GM23338 (cell line): ENCODE measurements around the gene PRR12. TPM values are rescaled to one million over a fixed set of nuclear protein-coding genes. Genes with fewer than 3 reads are reported as not detected.

Experiments used
- ATAC-seq: fragments of 200-7000 bp; cut with Tn5 transposase; 3 replicates; pipeline ENCODE4 v1.9.1; 2020
- DNase-seq: peaks from one replicate; pipeline ENCODE4 v3.0.0-alpha.2; 2015; ENCODE audit warnings: low spot score
- H2AFZ ChIP-seq: fragments of 200-600 bp; sonication (generic); 2 replicates; pipeline ENCODE4 v1.8.0; 2016; ENCODE audit warnings: antibody characterized with exemption, mild to moderate bottlenecking, moderate library complexity
- H3F3A ChIP-seq: fragments of 200-600 bp; sonication (generic); replicated peaks from 2 replicates; pipeline ENCODE4 v1.8.0; 2017; ENCODE audit warnings: antibody characterized with exemption, mixed run types, low read depth
- H3K27ac ChIP-seq: fragments of 200-600 bp; sonication (generic); 2 replicates; pipeline ENCODE4 v1.6.1; 2016; ENCODE audit warnings: low read depth
- H3K27me3 ChIP-seq: fragments of 200-600 bp; sonication (generic); 2 replicates; pipeline ENCODE4 v1.8.0; 2016; ENCODE audit warnings: mild to moderate bottlenecking, mixed run types, moderate library complexity; ENCODE audit not compliant: insufficient read depth
- H3K36me3 ChIP-seq: fragments of 200-600 bp; sonication (generic); 2 replicates; pipeline ENCODE4 v1.8.0; 2016; ENCODE audit warnings: mild to moderate bottlenecking; ENCODE audit not compliant: insufficient read depth
- H3K4me1 ChIP-seq: fragments of 200-600 bp; sonication (generic); 2 replicates; pipeline ENCODE4 v1.8.0; 2016; ENCODE audit warnings: mild to moderate bottlenecking, moderate library complexity; ENCODE audit not compliant: insufficient read depth
- H3K4me2 ChIP-seq: fragments of 200-600 bp; sonication (generic); 2 replicates; pipeline ENCODE4 v1.7.1; 2017; ENCODE audit warnings: mixed run types
- H3K4me3 ChIP-seq: fragments of 200-600 bp; sonication (generic); 2 replicates; pipeline ENCODE4 v1.6.1; 2016; ENCODE audit warnings: mixed run types
- H3K79me2 ChIP-seq: fragments of 200-600 bp; sonication (generic); replicated peaks from 2 replicates; pipeline ENCODE4 v1.8.0; 2017; ENCODE audit warnings: mild to moderate bottlenecking; ENCODE audit not compliant: insufficient read depth
- H3K9me2 ChIP-seq: fragments of 200-600 bp; sonication (generic); 2 replicates; pipeline ENCODE4 v1.8.0; 2017; ENCODE audit not compliant: insufficient read depth
- H4K20me1 ChIP-seq: fragments of 200-600 bp; sonication (generic); replicated peaks from 2 replicates; pipeline ENCODE4 v1.8.0; 2017; ENCODE audit warnings: mild to moderate bottlenecking; ENCODE audit not compliant: insufficient read depth
- H3K27ac Mint-ChIP-seq: 2 replicates; pipeline ENCODE4 v1.8.0; 2020; ENCODE audit warnings: inconsistent platforms, mild to moderate bottlenecking, moderate library complexity, mixed read lengths
- H3K27me3 Mint-ChIP-seq: 3 replicates; pipeline ENCODE4 v1.8.0; 2022; ENCODE audit warnings: low read depth, mild to moderate bottlenecking, moderate library complexity, mixed read lengths, inconsistent platforms; ENCODE audit not compliant: insufficient read depth, poor library complexity
- H3K36me3 Mint-ChIP-seq: 3 replicates; pipeline ENCODE4 v1.8.0; 2021; ENCODE audit warnings: low read depth, mild to moderate bottlenecking, inconsistent platforms, moderate library complexity, mixed read lengths
- H3K4me1 Mint-ChIP-seq: 3 replicates; pipeline ENCODE4 v1.8.0; 2020; ENCODE audit warnings: mild to moderate bottlenecking, inconsistent platforms, mixed read lengths
- H3K4me3 Mint-ChIP-seq: 3 replicates; pipeline ENCODE4 v1.8.0; 2021; ENCODE audit warnings: moderate library complexity, mild to moderate bottlenecking, inconsistent platforms, mixed read lengths
- H3K9me3 Mint-ChIP-seq: 3 replicates; pipeline ENCODE4 v1.8.0; 2020; ENCODE audit warnings: moderate library complexity, mild to moderate bottlenecking, inconsistent platforms, mixed read lengths
- EZH2 ChIP-seq: fragments of 200-600 bp; sonication (generic); IDR thresholded peaks from one replicate; pipeline ENCODE4 v1.8.0; 2017; ENCODE audit warnings: antibody characterized with exemption, mild to moderate bottlenecking, low read depth; ENCODE audit not compliant: unreplicated experiment
- EZH2phosphoT487 ChIP-seq: fragments of 200-600 bp; sonication (generic); IDR thresholded peaks from one replicate; pipeline ENCODE4 v1.8.1; 2018; ENCODE audit warnings: antibody characterized with exemption; ENCODE audit not compliant: unreplicated experiment
- NANOG ChIP-seq: IDR thresholded peaks from 2 replicates; pipeline ENCODE4 v1.6.1; 2016; ENCODE audit warnings: antibody characterized with exemption, borderline replicate concordance
- POLR2AphosphoS5 ChIP-seq: IDR thresholded peaks from 2 replicates; pipeline ENCODE4 v1.6.1; 2016; ENCODE audit warnings: antibody characterized with exemption, low read depth
- STAT1 ChIP-seq: IDR thresholded peaks from one replicate; pipeline ENCODE4 v1.6.1; 2016; ENCODE audit warnings: antibody characterized with exemption; ENCODE audit not compliant: unreplicated experiment
- ZNF331 ChIP-seq: fragments of 250-450 bp; sonication (Bioruptor Pico); IDR thresholded peaks from 2 replicates; pipeline ENCODE4 v1.5.0; 2020; ENCODE audit warnings: low read depth, mild to moderate bottlenecking, moderate library complexity
- polyA plus RNA-seq: library from polyadenylated mRNA; unstranded; fragments of >200 nt; fragmentation: Nextera tagmentation; extraction: Ambion mirVana; gene quantifications from 2 replicates; pipeline ENCODE4 v1.2.1, GENCODE V29; 2016
- total RNA-seq: library from RNA; depleted of rRNA; stranded (reverse); fragments of >200 nt; shearing (Covaris generic); gene quantifications from 2 replicates; pipeline ENCODE4 v1.2.3, GENCODE V29; 2014
- TF ChIP-seq, protein P1 (sequence below): fragments of 250-450 bp; sonication (Bioruptor Pico); IDR thresholded peaks from 2 replicates; pipeline ENCODE4 v1.5.0; 2020; ENCODE audit warnings: mild to moderate bottlenecking, moderate library complexity
- TF ChIP-seq, protein P2 (sequence below), 2 experiments: fragments of 200-600 bp in 1 of 2; sonication (generic) in 1 of 2; conservative IDR thresholded peaks; 2 replicates each; pipeline versions ENCODE4 v1.5.1 to v1.6.1; 2016 to 2017; ENCODE audit warnings: antibody characterized with exemption in 2 of 2, low read depth in 2 of 2, mild to moderate bottlenecking in 2 of 2, moderate library complexity in 1 of 2

Gene PRR12
- total and polyA plus RNA-seq, 2 experiments from 2014 or later, result 8.6 to 41.6 TPM

DNA sequence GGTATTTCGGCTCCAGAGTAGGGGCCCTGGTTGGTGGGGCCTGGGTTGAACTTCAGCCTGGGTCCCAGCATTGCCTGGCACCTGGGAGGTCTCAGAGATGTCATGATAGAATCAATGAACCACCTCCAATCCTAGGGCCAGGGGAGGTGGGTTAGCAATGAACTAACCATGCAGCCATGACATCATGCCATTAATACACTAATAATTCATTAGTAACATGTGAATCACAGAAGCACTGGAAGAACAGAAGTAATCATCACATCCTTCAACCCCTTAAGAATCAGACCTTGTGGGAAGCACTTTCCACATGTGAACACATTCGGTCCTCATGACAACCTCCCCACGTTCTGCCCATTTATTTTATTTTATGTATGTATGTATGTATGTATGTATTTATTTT, 17.6 kb upstream of the PRR12 start (continued):
- TF ChIP-seq, protein P1, sequence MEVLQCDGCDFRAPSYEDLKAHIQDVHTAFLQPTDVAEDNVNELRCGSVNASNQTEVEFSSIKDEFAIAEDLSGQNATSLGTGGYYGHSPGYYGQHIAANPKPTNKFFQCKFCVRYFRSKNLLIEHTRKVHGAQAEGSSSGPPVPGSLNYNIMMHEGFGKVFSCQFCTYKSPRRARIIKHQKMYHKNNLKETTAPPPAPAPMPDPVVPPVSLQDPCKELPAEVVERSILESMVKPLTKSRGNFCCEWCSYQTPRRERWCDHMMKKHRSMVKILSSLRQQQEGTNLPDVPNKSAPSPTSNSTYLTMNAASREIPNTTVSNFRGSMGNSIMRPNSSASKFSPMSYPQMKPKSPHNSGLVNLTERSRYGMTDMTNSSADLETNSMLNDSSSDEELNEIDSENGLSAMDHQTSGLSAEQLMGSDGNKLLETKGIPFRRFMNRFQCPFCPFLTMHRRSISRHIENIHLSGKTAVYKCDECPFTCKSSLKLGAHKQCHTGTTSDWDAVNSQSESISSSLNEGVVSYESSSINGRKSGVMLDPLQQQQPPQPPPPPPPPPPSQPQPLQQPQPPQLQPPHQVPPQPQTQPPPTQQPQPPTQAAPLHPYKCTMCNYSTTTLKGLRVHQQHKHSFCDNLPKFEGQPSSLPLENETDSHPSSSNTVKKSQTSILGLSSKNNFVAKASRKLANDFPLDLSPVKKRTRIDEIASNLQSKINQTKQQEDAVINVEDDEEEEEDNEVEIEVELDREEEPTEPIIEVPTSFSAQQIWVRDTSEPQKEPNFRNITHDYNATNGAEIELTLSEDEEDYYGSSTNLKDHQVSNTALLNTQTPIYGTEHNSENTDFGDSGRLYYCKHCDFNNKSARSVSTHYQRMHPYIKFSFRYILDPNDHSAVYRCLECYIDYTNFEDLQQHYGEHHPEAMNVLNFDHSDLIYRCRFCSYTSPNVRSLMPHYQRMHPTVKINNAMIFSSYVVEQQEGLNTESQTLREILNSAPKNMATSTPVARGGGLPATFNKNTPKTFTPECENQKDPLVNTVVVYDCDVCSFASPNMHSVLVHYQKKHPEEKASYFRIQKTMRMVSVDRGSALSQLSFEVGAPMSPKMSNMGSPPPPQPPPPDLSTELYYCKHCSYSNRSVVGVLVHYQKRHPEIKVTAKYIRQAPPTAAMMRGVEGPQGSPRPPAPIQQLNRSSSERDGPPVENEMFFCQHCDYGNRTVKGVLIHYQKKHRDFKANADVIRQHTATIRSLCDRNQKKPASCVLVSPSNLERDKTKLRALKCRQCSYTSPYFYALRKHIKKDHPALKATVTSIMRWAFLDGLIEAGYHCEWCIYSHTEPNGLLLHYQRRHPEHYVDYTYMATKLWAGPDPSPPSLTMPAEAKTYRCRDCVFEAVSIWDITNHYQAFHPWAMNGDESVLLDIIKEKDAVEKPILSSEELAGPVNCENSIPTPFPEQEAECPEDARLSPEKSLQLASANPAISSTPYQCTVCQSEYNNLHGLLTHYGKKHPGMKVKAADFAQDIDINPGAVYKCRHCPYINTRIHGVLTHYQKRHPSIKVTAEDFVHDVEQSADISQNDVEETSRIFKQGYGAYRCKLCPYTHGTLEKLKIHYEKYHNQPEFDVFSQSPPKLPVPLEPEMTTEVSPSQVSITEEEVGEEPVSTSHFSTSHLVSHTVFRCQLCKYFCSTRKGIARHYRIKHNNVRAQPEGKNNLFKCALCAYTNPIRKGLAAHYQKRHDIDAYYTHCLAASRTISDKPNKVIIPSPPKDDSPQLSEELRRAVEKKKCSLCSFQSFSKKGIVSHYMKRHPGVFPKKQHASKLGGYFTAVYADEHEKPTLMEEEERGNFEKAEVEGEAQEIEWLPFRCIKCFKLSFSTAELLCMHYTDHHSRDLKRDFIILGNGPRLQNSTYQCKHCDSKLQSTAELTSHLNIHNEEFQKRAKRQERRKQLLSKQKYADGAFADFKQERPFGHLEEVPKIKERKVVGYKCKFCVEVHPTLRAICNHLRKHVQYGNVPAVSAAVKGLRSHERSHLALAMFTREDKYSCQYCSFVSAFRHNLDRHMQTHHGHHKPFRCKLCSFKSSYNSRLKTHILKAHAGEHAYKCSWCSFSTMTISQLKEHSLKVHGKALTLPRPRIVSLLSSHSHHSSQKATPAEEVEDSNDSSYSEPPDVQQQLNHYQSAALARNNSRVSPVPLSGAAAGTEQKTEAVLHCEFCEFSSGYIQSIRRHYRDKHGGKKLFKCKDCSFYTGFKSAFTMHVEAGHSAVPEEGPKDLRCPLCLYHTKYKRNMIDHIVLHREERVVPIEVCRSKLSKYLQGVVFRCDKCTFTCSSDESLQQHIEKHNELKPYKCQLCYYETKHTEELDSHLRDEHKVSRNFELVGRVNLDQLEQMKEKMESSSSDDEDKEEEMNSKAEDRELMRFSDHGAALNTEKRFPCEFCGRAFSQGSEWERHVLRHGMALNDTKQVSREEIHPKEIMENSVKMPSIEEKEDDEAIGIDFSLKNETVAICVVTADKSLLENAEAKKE (CRISPR knock-in tag), result no peak
- TF ChIP-seq EZH2 (no peak), NANOG (no peak)
- TF ChIP-seq, protein P2, sequence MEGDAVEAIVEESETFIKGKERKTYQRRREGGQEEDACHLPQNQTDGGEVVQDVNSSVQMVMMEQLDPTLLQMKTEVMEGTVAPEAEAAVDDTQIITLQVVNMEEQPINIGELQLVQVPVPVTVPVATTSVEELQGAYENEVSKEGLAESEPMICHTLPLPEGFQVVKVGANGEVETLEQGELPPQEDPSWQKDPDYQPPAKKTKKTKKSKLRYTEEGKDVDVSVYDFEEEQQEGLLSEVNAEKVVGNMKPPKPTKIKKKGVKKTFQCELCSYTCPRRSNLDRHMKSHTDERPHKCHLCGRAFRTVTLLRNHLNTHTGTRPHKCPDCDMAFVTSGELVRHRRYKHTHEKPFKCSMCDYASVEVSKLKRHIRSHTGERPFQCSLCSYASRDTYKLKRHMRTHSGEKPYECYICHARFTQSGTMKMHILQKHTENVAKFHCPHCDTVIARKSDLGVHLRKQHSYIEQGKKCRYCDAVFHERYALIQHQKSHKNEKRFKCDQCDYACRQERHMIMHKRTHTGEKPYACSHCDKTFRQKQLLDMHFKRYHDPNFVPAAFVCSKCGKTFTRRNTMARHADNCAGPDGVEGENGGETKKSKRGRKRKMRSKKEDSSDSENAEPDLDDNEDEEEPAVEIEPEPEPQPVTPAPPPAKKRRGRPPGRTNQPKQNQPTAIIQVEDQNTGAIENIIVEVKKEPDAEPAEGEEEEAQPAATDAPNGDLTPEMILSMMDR (conservative IDR thresholded peaks at IDR 0.05; ENCODE audit: low read depth in 2 of 2), result no peak

DNA sequence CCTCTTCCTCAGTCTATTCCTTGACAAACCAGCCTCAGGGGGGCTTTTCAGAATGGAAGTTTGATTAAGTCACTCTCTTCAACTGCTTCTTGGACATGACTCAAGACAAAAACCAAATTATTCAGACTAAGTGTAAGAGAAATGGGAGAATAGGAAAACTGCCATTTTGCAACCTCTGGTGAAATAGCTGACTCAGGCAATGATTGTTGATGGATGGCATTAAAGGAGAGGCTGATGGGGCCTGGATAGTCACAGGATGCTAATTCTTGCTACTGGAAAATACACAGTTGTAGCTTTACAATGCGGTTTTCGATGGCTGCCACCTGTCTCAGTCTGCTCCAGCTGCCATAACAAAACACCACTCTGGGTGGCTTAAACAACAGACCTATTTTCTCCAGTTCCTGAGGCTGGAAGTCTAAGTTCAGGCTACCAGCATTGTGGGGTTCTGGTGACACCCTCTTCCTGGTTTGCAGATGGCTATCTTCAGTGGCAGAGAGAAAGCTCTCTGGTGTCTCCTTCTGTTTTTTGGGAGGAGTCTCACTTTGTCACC, 16.7 kb upstream of the PRR12 start:
- Mint-ChIP-seq H3K27ac (no peak overlapping the region), H3K27me3 (peaks cover 1% of the 10 kb centered on the region), H3K36me3 (peaks cover 20% of the 10 kb centered on the region; the same call in 2 of the 3 replicates), H3K4me1 (peaks cover 19% of the 10 kb centered on the region; the same call in 2 of the 3 replicates), H3K9me3 (no peaks in the 10 kb centered on the region), H3K4me3 (no peak overlapping the region; the same call in 2 of the 3 replicates)
- ATAC-seq (no peak), DNase-seq (no peak)
- peaks cover 7% of the 10 kb centered on the region; the same call in 1 of the 2 replicates for H4K20me1 ChIP-seq
- H3F3A ChIP-seq, result peaks cover 19% of the 10 kb centered on the region; the same call in 1 of the 2 replicates
- H3K27me3 ChIP-seq, result no peaks in the 10 kb centered on the region
- peaks cover 65% of the 10 kb centered on the region for H3K79me2 ChIP-seq
- H3K9me2 ChIP-seq, result no peaks in the 10 kb centered on the region
- H3K36me3 ChIP-seq, result no peaks in the 10 kb centered on the region
- H3K4me2 ChIP-seq, result no peak overlapping the region
- no peak overlapping the region for H3K4me3 ChIP-seq
- H2AFZ ChIP-seq, result no peak overlapping the region
- no peak overlapping the region for H3K27ac ChIP-seq
- H3K4me1 ChIP-seq, result peaks cover 19% of the 10 kb centered on the region
- TF ChIP-seq STAT1 (no peak), EZH2phosphoT487 (no peak), ZNF331 (CRISPR knock-in tag) (no peak), POLR2AphosphoS5 (no peak)
